Heart right ventricle (tissue), 16 donors: ENCODE measurements around the gene MECR. TPM values are rescaled to one million over a fixed set of nuclear protein-coding genes. Genes with fewer than 3 reads are reported as not detected.
"Not testable (repeated sequence)": the region's sequence is repeated elsewhere in the genome, so short reads cannot be mapped to it uniquely, and the experiment has no call there.

ENCODE experiments used
- ATAC-seq, 8 donors: fragments of 200-7000 bp; cut with Tn5 transposase; one replicate each; pipeline ENCODE4 v1.9.1; 2020; ENCODE audit warnings: mild to moderate bottlenecking in 8 of 8, moderate library complexity in 8 of 8, moderate number of reproducible peaks in 1 of 8
- DNase-seq, 2 donors: peaks; one replicate each; pipeline ENCODE4 v3.0.0-alpha.2; 2020
- H3K27ac ChIP-seq, 10 donors: fragments of 200-600 bp; sonication (generic) in 2 of 10; one replicate each; pipeline versions ENCODE4 v1.5.0 to v1.8.0; 2020 to 2022; ENCODE audit warnings: mild to moderate bottlenecking in 3 of 10
- H3K27me3 ChIP-seq, 7 donors: fragments of 200-600 bp; one replicate each; pipeline ENCODE4 v1.8.0; 2021 to 2022; ENCODE audit warnings: mild to moderate bottlenecking in 2 of 7
- H3K36me3 ChIP-seq, 9 donors: fragments of 200-600 bp; sonication (generic) in 1 of 9; one replicate each; pipeline versions ENCODE4 v1.5.0 to v1.8.0; 2020 to 2022; ENCODE audit warnings: mild to moderate bottlenecking in 2 of 9
- H3K4me1 ChIP-seq, 9 donors: fragments of 200-600 bp; sonication (generic) in 1 of 9; one replicate each; pipeline versions ENCODE4 v1.5.0 to v1.8.0; 2020 to 2022; ENCODE audit warnings: mild to moderate bottlenecking in 4 of 9
- H3K4me3 ChIP-seq, 10 donors: fragments of 200-600 bp; sonication (generic) in 2 of 10; one replicate each; pipeline versions ENCODE4 v1.5.0 to v1.8.0; 2020 to 2022; ENCODE audit warnings: mild to moderate bottlenecking in 7 of 10, moderate library complexity in 2 of 10
- H3K9me3 ChIP-seq, 11 donors: fragments of 200-600 bp in 10 of 11; sonication (generic) in 2 of 11; one replicate each; pipeline versions ENCODE4 v1.5.0 to v1.8.0; 2013 to 2022; ENCODE audit warnings: mild to moderate bottlenecking in 2 of 11, control low read depth in 1 of 11, moderate library complexity in 1 of 11
- CTCF ChIP-seq, 9 donors: fragments of 200-600 bp; sonication (generic) in 2 of 9; IDR thresholded peaks; one replicate each; pipeline versions ENCODE4 v1.5.0 to v1.8.0; 2021 to 2022; ENCODE audit warnings: antibody characterized with exemption in 9 of 9, mild to moderate bottlenecking in 5 of 9, moderate library complexity in 1 of 9
- WGBS, 2 donors: extraction: QIAGEN DNeasy Blood & Tissue Kit; methylation state at CpG; one replicate each; pipeline ENCODE4 v1.1.7; 2013; ENCODE audit warnings: inconsistent platforms in 1 of 2; 5-methylcytosine and 5-hydroxymethylcytosine counted together
- intact Hi-C, 10 donors: fragments of 100-400 bp; cut with DNase I; formaldehyde crosslinking; loops; one replicate each; pipeline versions ENCODE4 v1.11.1 to v1.14.2; 2022
- polyA plus RNA-seq, 2 donors: library from polyadenylated mRNA; stranded (reverse); fragments of 200-250 nt; gene quantifications; one replicate each; pipeline ENCODE4 v1.2.3, GENCODE V29; 2013
- total RNA-seq, 10 donors: library from RNA; stranded (reverse); fragmentation: NEBNext Ultra II Directional in 3 of 10; extraction: Animal tissue kit (Norgen Biotek cat#: 25700) in 3 of 10; gene quantifications; one replicate each; pipeline versions ENCODE4 v1.2.1 to v1.2.4, GENCODE V29; 2021 to 2023
- donor health status: Arrhythmogenic right ventricular cardiomyopathy.
- donor health status: ischemic (EF 13 %, LVEDD 7.1; RV severe dilation, severe dysfunction).
- donor health status: healthy with polysubstance abuse.
- donor health status: DM: no; HTN: yes; CAD: no.
- donor health status: DM: no; HTN: no; CAD: no.
- donor health status: ischemic (EF 25% LVEDD 6.9; RV normal size, moderate dysfunction).
- donor health status: ischemic (EF 25% LVEDD 5.7; RV mildly dilated, moderate dysfunction).
- donor health status: healthy.
- donor health status: DM: yes; HTN: yes; CAD: no.
- donor health status: Ischemic cardiomyopathy.
- donor health status: ischemic (EF 35%, LVEDD 5.7; RV mildly dilated, moderate dysfunction).
- donor health status: nonischemic (EF 11% LVEDD 7.7; RV severe dilation, severe dysfunction).
- donor health status: DM: yes; HTN: yes; CAD: no.
- donor health status: PGD.
- donor health status: ischemic (EF 29% LVEDD 5.4; RV normal size, mild dysfunction).
- donor health status: nonischemic (EF 23%, LVEDD 6.1; RV moderate dilation, normal function).

MECR gene
- total and polyA plus RNA-seq, 12 donors: 27.8 to 45.6 (median 38.7) TPM

GRCh38 chr1:29237129-29237821 is 6.5 kb upstream of the MECR start:
- no peaks in the 10 kb centered on the region for H3K9me3 ChIP-seq
- WGBS, 2 donors: 0 to 1% methylated on average over 61 to 79 of the region's 79 CpGs
- TF ChIP-seq CTCF (IDR thresholded peaks at IDR 0.05): peak in 1 of 9 donors; percentile 16
- H3K27me3 ChIP-seq: peaks cover 0 to 51% (median 0%) of the 10 kb centered on the region in 7 donors
- H3K4me1 ChIP-seq: peaks cover 5 to 26% (median 19%) of the 10 kb centered on the region in 9 donors
- H3K36me3 ChIP-seq: no peaks in the 10 kb centered on the region
- H3K4me3 ChIP-seq: peak overlapping the region; percentile 52 to 82 (median 66)
- peak; percentile 26 to 56 (median 49) for ATAC-seq
- peak overlapping the region in 8 of 10 donors; percentile 13 to 73 (median 54) for H3K27ac ChIP-seq
- intact Hi-C loops: loop anchor here in 9 of 10 donors (2.0 to 10.0 kb wide), 19 partner anchors 468 to 1678 kb away; no protein-coding TSS in a partner anchor
- DNase-seq: peak; percentile 21 to 52

GRCh38 chr1:29236712-29237128 is 6.0 kb upstream of the MECR start:
- H3K9me3 ChIP-seq: no peaks in the 10 kb centered on the region
- H3K27ac ChIP-seq: peak overlapping the region in 4 of 10 donors; percentile 13 to 47 (median 32)
- H3K4me3 ChIP-seq: peak overlapping the region; percentile 52 to 82 (median 66)
- H3K4me1 ChIP-seq: peaks cover 5 to 26% (median 19%) of the 10 kb centered on the region in 9 donors
- DNase-seq (no peak), ATAC-seq (peak in 1 of 8 donors; percentile 2)
- WGBS, 2 donors: 1% methylated on average over 30 of the region's 30 CpGs
- no peak for TF ChIP-seq CTCF (IDR thresholded peaks at IDR 0.05)
- no peaks in the 10 kb centered on the region for H3K36me3 ChIP-seq
- H3K27me3 ChIP-seq: peaks cover 0 to 51% (median 0%) of the 10 kb centered on the region in 7 donors
- intact Hi-C loops: loop anchor here in 9 of 10 donors (1.0 to 10.0 kb wide), 20 partner anchors 468 to 1678 kb away; no protein-coding TSS in a partner anchor

GRCh38 chr1:29235955-29236711 is 5.4 kb upstream of the MECR start, which contains the start of gene PTPRU:
Gene PTPRU, plus strand, starts transcription at chr1:29236522. Its CDS starts 123 bp downstream, at chr1:29236645.
- WGBS, 2 donors: 5 to 6% methylated on average over 53 to 82 of the region's 82 CpGs
- peaks cover 5 to 29% (median 21%) of the 10 kb centered on the region in 9 donors for H3K4me1 ChIP-seq
- intact Hi-C loops: loop anchor here in 9 of 10 donors (1.0 to 10.0 kb wide), 20 partner anchors 469 to 1679 kb away; no protein-coding TSS in a partner anchor
- no peaks in the 10 kb centered on the region for H3K36me3 ChIP-seq
- peak within 1 kb of the TSS; percentile 52 to 82 (median 66) for H3K4me3 ChIP-seq
- H3K27me3 ChIP-seq: peaks cover 0 to 51% (median 0%) of the 10 kb centered on the region in 7 donors
- H3K27ac ChIP-seq: peak within 1 kb of the TSS in 8 of 10 donors; percentile 13 to 73 (median 54)
- DNase-seq: peak; percentile 72 to 83
- TF ChIP-seq CTCF (IDR thresholded peaks at IDR 0.05): peak; percentile 63 to 99 (median 82)
- peak; percentile 69 to 89 (median 80) for ATAC-seq
- H3K9me3 ChIP-seq: no peaks in the 10 kb centered on the region

GRCh38 chr1:29234881-29235280 is 4.1 kb upstream of the MECR start:
- H3K36me3 ChIP-seq, H3K9me3 ChIP-seq, ATAC-seq, DNase-seq, H3K4me3 ChIP-seq, H3K27ac ChIP-seq: not testable (repeated sequence)
- H3K27me3 ChIP-seq: peaks cover 0 to 44% (median 0%) of the 10 kb centered on the region in 7 donors
- WGBS, 2 donors: 86 to 92% methylated on average over 9 of the region's 9 CpGs
- peaks cover 10 to 38% (median 29%) of the 10 kb centered on the region in 9 donors for H3K4me1 ChIP-seq
- intact Hi-C loops: loop anchor here in 9 of 10 donors (5.0 to 10.0 kb wide), 16 partner anchors 470 to 1680 kb away; no protein-coding TSS in a partner anchor
